Measurements from ENCODE around the gene PHF20.
"Not testable (repeated sequence)": the region's sequence is repeated elsewhere in the genome, so short reads cannot be mapped to it uniquely, and the experiment has no call there.

The PHF20 gene

DNA sequence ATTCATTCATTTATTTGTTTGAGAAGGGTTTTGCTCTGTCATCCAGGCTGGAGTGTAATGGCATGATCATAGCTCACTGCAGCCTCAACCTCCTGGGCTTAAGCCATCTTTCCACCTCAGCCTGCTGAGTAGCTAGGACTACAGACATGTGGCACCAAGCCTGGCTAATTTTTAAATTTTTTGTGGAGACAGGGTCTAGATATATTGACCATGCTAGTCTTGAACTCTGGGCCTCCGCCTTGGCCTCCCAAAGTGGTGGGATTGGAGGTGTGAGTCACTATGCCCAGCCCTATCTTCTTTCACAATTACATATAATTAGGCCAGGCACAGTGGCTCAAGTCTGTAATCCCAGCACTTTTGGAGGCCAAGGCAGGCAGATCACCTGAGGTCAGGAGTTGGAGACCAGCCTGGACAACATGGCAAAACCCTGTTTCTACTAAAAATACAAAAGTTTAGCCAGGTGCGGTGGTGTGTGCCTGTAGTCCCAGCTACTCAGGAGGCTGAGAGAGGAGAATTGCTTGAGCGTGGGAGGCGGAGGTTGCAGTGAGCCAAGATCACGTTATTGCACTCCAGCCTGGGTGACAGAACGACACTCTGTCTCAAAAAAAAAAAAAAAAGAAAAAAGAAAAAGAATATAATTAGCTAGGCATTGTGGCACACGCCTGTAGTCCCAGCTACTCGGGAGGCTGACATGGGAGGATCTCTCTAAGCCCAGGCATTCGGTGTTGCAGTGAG is 110.8 kb downstream of the PHF20 start:
- not testable (repeated sequence) for H3K9me3 ChIP-seq (ENCODE audit: low read length); H3K27me3 ChIP-seq (ENCODE audit: insufficient read depth, low read length); H2AFZ ChIP-seq (ENCODE audit: low read depth, low read length); H3K4me3 ChIP-seq (ENCODE audit: low read length); H3K36me3 ChIP-seq (ENCODE audit: insufficient read depth, low read length); H3K4me1 ChIP-seq (ENCODE audit: insufficient read depth, low read length)

DNA sequence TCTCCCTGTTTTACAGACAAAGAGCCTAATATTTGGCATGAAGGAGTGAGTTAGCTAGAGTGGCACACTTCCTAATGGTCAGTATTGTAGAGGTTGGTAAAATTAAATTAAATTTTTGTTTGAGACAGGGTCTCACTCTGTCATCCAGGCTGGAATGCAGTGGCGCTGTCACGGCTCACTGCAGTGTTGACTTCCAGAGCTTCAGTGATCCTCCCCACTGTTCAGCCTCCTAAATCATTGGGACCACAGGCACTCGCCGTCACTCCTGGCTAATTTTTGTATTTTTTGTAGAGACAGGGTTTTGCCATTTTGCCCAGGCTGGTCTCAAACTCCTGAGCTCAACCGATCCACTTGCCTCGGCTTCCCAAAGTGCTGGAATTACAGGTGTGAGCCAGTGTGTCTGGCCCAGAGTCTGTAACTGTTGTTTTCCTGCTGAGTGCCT is 111.5 kb downstream of the PHF20 start:
- no peak overlapping the region for H3K4me3 ChIP-seq (ENCODE audit: low read length)
- H3K27me3 ChIP-seq (ENCODE audit: insufficient read depth, low read length): no peaks in the 10 kb centered on the region
- H3K9me3 ChIP-seq (ENCODE audit: low read length): no peaks in the 10 kb centered on the region
- peaks cover 7% of the 10 kb centered on the region for H3K36me3 ChIP-seq (ENCODE audit: insufficient read depth, low read length)
- no peak overlapping the region for H2AFZ ChIP-seq (ENCODE audit: low read depth, low read length)
- H3K4me1 ChIP-seq (ENCODE audit: insufficient read depth, low read length): no peaks in the 10 kb centered on the region

DNA sequence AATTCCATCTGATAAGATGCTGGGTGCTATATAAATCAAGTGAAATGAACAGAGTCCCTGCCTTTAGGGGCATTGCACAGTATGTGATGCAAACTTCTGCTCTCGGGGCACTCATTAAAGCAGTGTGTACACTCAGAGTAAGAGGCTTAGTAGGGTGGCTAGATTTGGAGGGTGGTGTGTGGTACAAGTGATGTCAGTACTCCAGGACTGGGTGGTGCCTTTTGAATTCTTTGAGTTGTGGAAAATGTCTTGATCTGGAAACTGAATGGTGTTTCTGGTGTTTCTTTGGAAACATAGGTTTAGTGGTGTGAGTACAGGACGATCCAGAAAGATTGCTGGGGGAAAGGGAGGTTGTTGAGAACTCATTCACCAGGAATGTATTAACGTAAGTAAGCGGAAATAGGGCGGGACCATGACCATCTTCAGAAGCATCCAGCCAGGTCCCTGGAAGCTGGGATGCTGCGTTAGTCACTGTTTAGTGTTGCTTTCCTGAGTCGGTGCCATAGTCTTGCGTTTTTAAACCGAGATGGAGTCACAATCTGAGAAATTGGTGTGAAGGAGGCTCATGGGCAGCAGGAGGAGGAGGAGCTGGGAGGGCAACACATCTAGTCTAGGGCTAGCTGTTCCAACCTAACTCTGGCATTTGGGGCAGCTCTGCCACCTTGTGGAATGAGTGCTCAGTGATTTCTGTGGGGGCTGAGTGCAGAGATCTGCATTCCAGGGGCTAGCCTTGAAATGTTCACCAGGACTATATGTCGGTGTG is 112.1 kb downstream of the PHF20 start:
- Histone ChIP-seq H3K27me3 (ENCODE audit: insufficient read depth, low read length) (no peaks in the 10 kb centered on the region), H3K4me1 (ENCODE audit: insufficient read depth, low read length) (no peaks in the 10 kb centered on the region), H3K9me3 (ENCODE audit: low read length) (no peaks in the 10 kb centered on the region), H2AFZ (ENCODE audit: low read depth, low read length) (no peak overlapping the region), H3K4me3 (ENCODE audit: low read length) (no peak overlapping the region), H3K36me3 (ENCODE audit: insufficient read depth, low read length) (peaks cover 7% of the 10 kb centered on the region)

DNA sequence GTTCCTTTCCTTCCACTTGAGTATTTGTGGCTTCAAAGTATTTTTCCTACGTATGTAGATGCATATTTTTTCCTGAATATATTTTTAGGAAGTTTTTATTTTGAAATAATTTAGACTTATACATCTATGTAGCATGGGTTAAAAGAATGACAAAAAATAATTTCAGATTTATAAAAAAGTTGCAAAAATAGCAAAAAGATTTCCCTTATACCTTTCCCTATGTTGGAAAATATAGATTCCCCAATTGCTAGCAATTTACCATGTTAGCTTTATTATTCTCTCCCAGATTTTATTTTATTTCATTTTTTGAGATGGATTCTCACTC is 112.7 kb downstream of the PHF20 start:
- Histone ChIP-seq H3K27me3 (ENCODE audit: insufficient read depth, low read length) (no peaks in the 10 kb centered on the region), H3K9me3 (ENCODE audit: low read length) (no peaks in the 10 kb centered on the region), H2AFZ (ENCODE audit: low read depth, low read length) (no peak overlapping the region), H3K36me3 (ENCODE audit: insufficient read depth, low read length) (peaks cover 7% of the 10 kb centered on the region), H3K4me1 (ENCODE audit: insufficient read depth, low read length) (no peaks in the 10 kb centered on the region), H3K4me3 (ENCODE audit: low read length) (no peak overlapping the region)

DNA sequence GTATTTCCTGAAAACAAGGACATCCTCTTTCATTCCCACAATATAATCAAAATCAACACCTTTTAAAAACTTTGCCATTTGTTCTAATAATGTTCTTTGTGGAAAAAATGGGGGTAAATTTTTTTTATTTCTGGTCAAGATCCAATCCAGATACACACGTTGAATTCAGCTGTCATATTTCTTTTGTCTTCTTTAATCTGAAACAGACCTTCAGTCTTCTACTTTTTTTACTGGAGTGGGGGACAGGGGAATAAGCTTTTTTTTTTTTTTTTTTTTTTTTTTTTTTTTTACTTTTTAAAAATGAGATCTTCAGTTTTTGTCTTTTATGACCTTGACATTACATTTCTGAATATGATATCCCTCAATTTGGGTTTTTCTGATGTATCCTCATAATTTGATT is 113.4 kb downstream of the PHF20 start:
- Histone ChIP-seq H3K36me3 (ENCODE audit: insufficient read depth, low read length) (peaks cover 7% of the 10 kb centered on the region), H2AFZ (ENCODE audit: low read depth, low read length) (no peak overlapping the region), H3K4me3 (ENCODE audit: low read length) (no peak overlapping the region), H3K4me1 (ENCODE audit: insufficient read depth, low read length) (no peaks in the 10 kb centered on the region), H3K27me3 (ENCODE audit: insufficient read depth, low read length) (no peaks in the 10 kb centered on the region), H3K9me3 (ENCODE audit: low read length) (no peaks in the 10 kb centered on the region)

DNA sequence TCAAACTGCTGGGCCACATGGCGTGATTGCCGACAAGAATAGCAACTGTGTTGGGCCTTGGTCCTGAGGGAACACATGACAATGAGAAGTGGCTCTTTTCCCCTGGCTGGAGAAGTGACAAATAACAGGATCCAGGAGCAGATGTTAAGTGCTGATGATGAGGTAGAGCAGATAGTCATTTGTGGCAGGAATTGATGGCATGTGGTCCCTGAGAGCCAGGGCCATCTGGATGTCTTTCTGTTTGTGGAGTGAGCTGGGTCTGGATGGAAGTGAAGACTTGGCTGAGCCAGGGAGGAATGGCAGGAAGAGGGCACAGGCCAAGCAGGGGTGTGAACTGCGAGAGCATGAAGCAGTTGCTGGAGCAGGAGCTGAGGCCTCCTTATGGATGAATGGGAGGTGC is 114.7 kb downstream of the PHF20 start:
- Histone ChIP-seq H3K9me3 (ENCODE audit: low read length) (no peaks in the 10 kb centered on the region), H3K4me1 (ENCODE audit: insufficient read depth, low read length) (no peaks in the 10 kb centered on the region), H3K36me3 (ENCODE audit: insufficient read depth, low read length) (peaks cover 7% of the 10 kb centered on the region), H2AFZ (ENCODE audit: low read depth, low read length) (no peak overlapping the region), H3K4me3 (ENCODE audit: low read length) (no peak overlapping the region), H3K27me3 (ENCODE audit: insufficient read depth, low read length) (no peaks in the 10 kb centered on the region)

DNA sequence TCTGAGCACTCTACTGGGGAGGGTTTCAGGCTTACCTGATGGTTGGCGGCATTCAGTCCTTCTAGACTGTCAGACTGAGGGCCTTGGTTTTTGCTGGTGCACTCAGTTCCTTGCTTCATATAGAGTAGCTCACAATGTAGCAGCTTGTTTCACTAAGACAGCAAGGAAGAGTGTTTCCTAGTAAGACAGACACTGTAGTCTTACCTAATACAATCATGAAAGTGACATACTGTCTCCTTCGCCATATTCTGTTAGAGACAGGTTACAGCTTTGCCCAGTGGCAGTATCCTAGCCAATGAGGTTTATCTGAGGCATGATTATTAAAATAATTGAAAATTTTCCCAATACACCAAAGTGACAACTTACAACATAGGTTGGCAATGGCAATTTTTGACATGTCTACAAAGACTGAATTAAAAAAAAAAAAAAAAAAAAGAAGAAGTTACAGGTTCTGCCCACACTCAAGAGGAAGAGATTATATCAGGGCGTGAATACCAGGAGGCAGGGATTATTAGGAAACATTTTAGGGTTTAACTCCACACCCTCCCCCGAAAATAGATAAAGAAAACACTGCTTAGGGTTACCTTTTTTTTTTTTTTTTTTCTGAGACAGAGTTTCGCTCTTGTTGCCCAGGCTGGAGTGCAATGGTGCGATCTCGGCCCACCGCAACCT is 115.7 kb downstream of the PHF20 start:
- Histone ChIP-seq H3K4me3 (ENCODE audit: low read length) (no peak overlapping the region), H2AFZ (ENCODE audit: low read depth, low read length) (no peak overlapping the region), H3K4me1 (ENCODE audit: insufficient read depth, low read length) (no peaks in the 10 kb centered on the region), H3K9me3 (ENCODE audit: low read length) (no peaks in the 10 kb centered on the region), H3K27me3 (ENCODE audit: insufficient read depth, low read length) (no peaks in the 10 kb centered on the region), H3K36me3 (ENCODE audit: insufficient read depth, low read length) (peaks cover 7% of the 10 kb centered on the region)

DNA sequence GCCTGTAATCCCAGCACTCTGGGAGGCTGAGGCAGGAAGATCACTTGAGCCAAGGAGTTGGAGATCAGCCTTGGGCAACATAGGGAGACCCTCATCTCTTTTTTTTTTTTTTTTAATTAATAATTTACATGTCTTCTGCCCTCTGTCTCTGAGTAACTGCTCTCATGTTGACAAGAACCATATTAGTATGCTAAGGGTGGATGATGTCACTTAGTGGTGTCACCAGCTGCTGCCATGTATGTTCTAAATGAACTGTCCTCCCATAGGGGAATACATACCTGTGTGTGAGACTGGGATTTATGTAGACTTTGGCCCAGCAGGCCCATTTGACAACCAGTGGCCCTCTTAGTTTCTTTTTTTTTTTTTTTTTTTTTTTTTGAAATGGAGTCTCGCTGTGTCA is 116.8 kb downstream of the PHF20 start:
- Histone ChIP-seq H3K9me3 (ENCODE audit: low read length) (no peaks in the 10 kb centered on the region), H3K27me3 (ENCODE audit: insufficient read depth, low read length) (no peaks in the 10 kb centered on the region), H3K4me3 (ENCODE audit: low read length) (no peak overlapping the region), H3K36me3 (ENCODE audit: insufficient read depth, low read length) (peaks cover 7% of the 10 kb centered on the region), H3K4me1 (ENCODE audit: insufficient read depth, low read length) (no peaks in the 10 kb centered on the region), H2AFZ (ENCODE audit: low read depth, low read length) (no peak overlapping the region)

DNA sequence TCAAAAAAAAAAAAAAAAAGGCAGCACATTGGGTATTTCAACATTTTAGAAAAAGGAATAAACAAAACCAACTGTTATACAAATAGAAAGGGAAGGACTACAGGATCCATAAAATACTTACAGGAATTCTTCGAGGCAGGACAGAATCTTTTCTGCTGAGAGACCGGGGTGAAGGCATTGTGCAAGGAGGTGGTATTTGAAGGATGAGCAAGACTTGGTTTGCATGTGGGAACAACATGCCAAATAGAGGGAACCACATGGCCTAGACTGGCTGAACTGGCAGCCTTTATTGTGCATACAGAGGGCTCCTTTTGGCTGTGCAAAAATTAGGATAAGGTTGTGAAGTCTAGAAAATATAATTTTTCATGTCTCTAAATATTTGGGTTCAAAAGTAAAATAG is 119.6 kb downstream of the PHF20 start:
- H3K36me3 ChIP-seq (ENCODE audit: insufficient read depth, low read length): peaks cover 6% of the 10 kb centered on the region
- H3K27me3 ChIP-seq (ENCODE audit: insufficient read depth, low read length): no peaks in the 10 kb centered on the region
- H3K4me3 ChIP-seq (ENCODE audit: low read length): no peak overlapping the region
- H3K9me3 ChIP-seq (ENCODE audit: low read length): no peaks in the 10 kb centered on the region
- H2AFZ ChIP-seq (ENCODE audit: low read depth, low read length): no peak overlapping the region
- H3K4me1 ChIP-seq (ENCODE audit: insufficient read depth, low read length): no peaks in the 10 kb centered on the region

DNA sequence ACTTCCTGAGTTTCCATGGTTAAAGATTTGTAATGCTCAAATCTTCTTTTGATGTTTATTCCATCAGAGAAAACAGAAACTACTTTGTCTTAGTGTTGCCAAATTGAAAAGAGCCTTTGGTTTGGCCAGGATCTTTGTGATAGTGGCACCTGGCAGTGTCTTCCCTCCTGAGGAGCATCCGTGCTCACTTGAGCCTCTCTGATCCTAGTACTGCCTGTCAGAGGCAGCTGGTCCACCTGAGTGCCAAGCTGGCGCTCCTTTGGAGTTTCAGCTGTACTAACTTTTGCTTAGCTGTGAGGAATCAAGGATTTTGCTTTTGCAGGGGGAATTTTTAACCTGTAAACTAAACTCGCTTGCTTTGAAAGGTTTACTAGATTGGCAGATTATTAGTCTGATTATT is 121.1 kb downstream of the PHF20 start:
- Histone ChIP-seq H3K4me1 (ENCODE audit: insufficient read depth, low read length) (no peaks in the 10 kb centered on the region), H2AFZ (ENCODE audit: low read depth, low read length) (no peak overlapping the region), H3K9me3 (ENCODE audit: low read length) (no peaks in the 10 kb centered on the region), H3K4me3 (ENCODE audit: low read length) (no peak overlapping the region), H3K36me3 (ENCODE audit: insufficient read depth, low read length) (peaks cover 6% of the 10 kb centered on the region), H3K27me3 (ENCODE audit: insufficient read depth, low read length) (no peaks in the 10 kb centered on the region)

DNA sequence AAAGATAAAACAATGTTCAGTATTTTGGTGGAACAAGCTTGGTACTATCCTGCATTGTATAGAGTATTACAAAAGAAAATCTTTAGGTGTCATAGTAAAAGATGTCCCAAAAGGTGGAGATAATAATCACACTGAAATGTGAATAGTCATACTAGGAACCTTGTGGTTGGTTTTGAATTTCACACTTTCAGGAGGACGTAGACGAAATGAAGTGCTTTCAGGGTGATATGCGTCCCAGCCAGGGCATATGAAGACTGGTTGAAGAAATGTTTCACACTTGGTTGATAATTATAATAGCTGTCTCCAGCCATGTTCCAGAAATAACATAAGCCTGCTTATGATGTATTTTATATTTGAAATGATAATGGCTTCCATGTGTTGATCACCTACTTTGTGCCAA is 122.1 kb downstream of the PHF20 start:
- Histone ChIP-seq H3K4me3 (ENCODE audit: low read length) (no peak overlapping the region), H3K36me3 (ENCODE audit: insufficient read depth, low read length) (peaks cover 8% of the 10 kb centered on the region), H2AFZ (ENCODE audit: low read depth, low read length) (no peak overlapping the region), H3K27me3 (ENCODE audit: insufficient read depth, low read length) (no peaks in the 10 kb centered on the region), H3K4me1 (ENCODE audit: insufficient read depth, low read length) (no peaks in the 10 kb centered on the region), H3K9me3 (ENCODE audit: low read length) (no peaks in the 10 kb centered on the region)

DNA sequence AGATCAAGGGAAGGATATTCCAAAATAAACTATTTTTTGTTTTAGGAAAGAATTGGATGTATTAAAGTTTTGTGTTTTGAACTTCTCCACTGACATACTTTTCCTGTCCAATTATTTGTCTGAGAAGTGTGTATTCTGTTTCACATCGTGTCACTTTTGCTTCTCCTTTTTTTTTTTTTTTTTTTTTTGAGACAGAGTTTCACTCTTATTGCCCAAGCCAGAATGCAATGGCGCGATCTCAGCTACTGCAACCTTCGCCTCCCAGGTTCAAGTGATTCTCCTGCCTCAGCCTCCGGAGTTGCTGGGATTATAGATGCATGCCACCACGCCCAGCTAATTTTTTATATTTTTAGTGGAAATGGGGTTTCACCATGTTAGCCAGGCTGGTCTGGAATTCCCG is 123.7 kb downstream of the PHF20 start:
- not testable (repeated sequence) for H3K4me1 ChIP-seq (ENCODE audit: insufficient read depth, low read length); H2AFZ ChIP-seq (ENCODE audit: low read depth, low read length); H3K27me3 ChIP-seq (ENCODE audit: insufficient read depth, low read length); H3K4me3 ChIP-seq (ENCODE audit: low read length); H3K9me3 ChIP-seq (ENCODE audit: low read length)
- peaks cover 16% of the 10 kb centered on the region for H3K36me3 ChIP-seq (ENCODE audit: insufficient read depth, low read length)

DNA sequence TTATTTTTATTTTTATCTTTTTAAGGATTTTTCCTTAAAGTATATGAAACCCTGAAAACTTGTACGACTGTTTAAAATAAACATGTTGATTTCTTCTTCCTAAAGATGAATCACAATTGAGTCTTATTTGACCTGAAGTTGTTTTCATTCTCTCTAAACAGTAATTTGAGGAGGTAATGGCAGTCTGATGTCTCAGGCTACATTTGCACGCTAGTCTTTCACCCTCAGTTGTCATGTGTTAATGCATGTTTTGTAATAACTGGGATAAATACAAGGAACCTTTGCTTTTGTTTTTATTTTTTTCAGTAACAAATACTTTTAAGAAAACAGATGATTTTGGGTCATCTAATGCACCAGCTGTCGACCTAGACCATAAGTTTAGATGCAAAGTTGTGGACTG is 127.2 kb downstream of the PHF20 start:
- H2AFZ ChIP-seq (ENCODE audit: low read depth, low read length): no peak overlapping the region
- H3K36me3 ChIP-seq (ENCODE audit: insufficient read depth, low read length): peaks cover 16% of the 10 kb centered on the region
- no peaks in the 10 kb centered on the region for H3K4me1 ChIP-seq (ENCODE audit: insufficient read depth, low read length)
- peaks cover 5% of the 10 kb centered on the region for H3K9me3 ChIP-seq (ENCODE audit: low read length)
- H3K27me3 ChIP-seq (ENCODE audit: insufficient read depth, low read length): no peaks in the 10 kb centered on the region
- H3K4me3 ChIP-seq (ENCODE audit: low read length): no peak overlapping the region

All from neuron (in vitro differentiated cells).